Astrocyte of the cerebellum (primary cell): ENCODE results near the gene FARS2.

Source experiments
- DNase-seq: peaks from one replicate; pipeline ENCODE4 v3.0.0-alpha.2; 2011; ENCODE audit warnings: low read depth
- H3K4me3 ChIP-seq: 2 replicates; pipeline ENCODE4 v1.5.1; 2011; ENCODE audit warnings: mild to moderate bottlenecking, low read depth, low read length, moderate library complexity
- CTCF ChIP-seq: IDR thresholded peaks from 2 replicates; pipeline ENCODE4 v1.5.1; 2012; ENCODE audit warnings: low read length, low read depth, moderate library complexity, mild to moderate bottlenecking; ENCODE audit errors: missing control alignments
- in situ Hi-C: cut with HindIII; loops from 2 replicates; pipeline ENCODE4 v1.10.0; 2017; ENCODE audit warnings: low sequenced_read_pairs

FARS2 gene

GRCh38 chr6:5623769-5624168, 362.5 kb downstream of the FARS2 start:
- H3K4me3 ChIP-seq, result no peak overlapping the region
- DNase-seq, result no peak
- in situ Hi-C loops, result no loop called here
- no peak for TF ChIP-seq CTCF

- in situ Hi-C loops, result no loop called here
- DNase-seq, result no peak
- H3K4me3 ChIP-seq, result no peak overlapping the region
- no peak for TF ChIP-seq CTCF
These were observed 362.9 kb downstream of the FARS2 start for GRCh38 chr6:5624256-5624655.

GRCh38 chr6:5626727-5627426, 365.6 kb downstream of the FARS2 start:
- no peak for DNase-seq
- in situ Hi-C loops, result no loop called here
- no peak overlapping the region for H3K4me3 ChIP-seq
- TF ChIP-seq CTCF, result no peak

- H3K4me3 ChIP-seq, result no peak overlapping the region
- in situ Hi-C loops, result no loop called here
- TF ChIP-seq CTCF, result no peak
- DNase-seq, result no peak
These were observed 369.3 kb downstream of the FARS2 start for GRCh38 chr6:5630636-5631035.

GRCh38 chr6:5632348-5632935, 371.1 kb downstream of the FARS2 start:
- in situ Hi-C loops, result no loop called here
- TF ChIP-seq CTCF, result no peak
- no peak for DNase-seq
- H3K4me3 ChIP-seq, result no peak overlapping the region

GRCh38 chr6:5634525-5634924, 373.2 kb downstream of the FARS2 start:
- no peak for DNase-seq
- in situ Hi-C loops, result no loop called here
- H3K4me3 ChIP-seq, result no peak overlapping the region
- no peak for TF ChIP-seq CTCF
